Retinal pigment epithelial cell (primary cell): ENCODE results near the gene SDF2.

ENCODE experiments used
- DNase-seq: peaks from one replicate; pipeline ENCODE4 v3.0.0-alpha.2; 2010; ENCODE audit warnings: low read depth
- H3K4me3 ChIP-seq: 2 replicates; pipeline ENCODE4 v1.5.1; 2011; ENCODE audit warnings: mild to moderate bottlenecking, low read length, control low read depth, moderate library complexity
- CTCF ChIP-seq: conservative IDR thresholded peaks from 2 replicates; pipeline ENCODE4 v1.5.1; 2011; ENCODE audit warnings: low read depth, low read length, control low read depth, inconsistent platforms

Gene SDF2

GRCh38 chr17:28705074-28705659 is 43.5 kb upstream of the SDF2 start:
- no peak overlapping the region for H3K4me3 ChIP-seq
- no peak for DNase-seq
- TF ChIP-seq CTCF, result no peak

- TF ChIP-seq CTCF, result no peak
- no peak overlapping the region for H3K4me3 ChIP-seq
- DNase-seq, result no peak
These were observed 42.6 kb upstream of the SDF2 start for GRCh38 chr17:28704219-28704858.

DNA sequence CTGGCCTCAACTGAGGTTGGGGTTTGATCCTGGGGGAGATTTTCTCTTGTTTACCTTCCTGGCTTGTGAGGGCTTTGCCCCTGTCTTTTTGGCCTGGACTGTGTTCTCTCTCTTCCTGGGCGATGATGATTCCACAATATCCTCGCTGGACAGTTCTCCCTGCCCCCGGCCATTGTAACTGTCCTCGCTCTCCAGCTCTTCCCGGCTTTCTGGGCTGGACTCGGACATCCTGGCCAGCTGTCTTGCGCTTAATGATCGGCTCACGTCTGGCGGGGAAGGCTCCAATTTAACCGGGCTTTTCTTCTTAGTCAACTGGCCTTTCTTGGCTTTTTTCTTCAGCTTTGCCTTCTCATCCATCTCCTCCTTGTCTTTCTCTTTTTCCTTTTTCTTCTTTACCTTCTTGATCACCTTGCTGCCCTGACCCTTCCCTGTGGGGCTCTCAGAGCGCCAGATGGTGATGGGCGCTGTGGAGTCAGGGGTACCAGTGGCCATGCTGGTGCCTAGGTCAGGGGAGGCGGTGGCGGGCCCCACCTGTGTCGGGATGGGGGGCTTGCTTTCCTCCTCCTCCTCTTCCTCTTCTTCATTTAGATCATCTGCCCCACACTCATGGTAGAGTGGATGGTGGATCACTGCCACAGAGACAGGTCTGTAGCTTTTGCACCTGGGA is 42.0 kb upstream of the SDF2 start:
- no peak overlapping the region for H3K4me3 ChIP-seq
- no peak for TF ChIP-seq CTCF
- DNase-seq, result no peak

GRCh38 chr17:28702752-28703150 is 41.0 kb upstream of the SDF2 start:
- no peak for TF ChIP-seq CTCF
- no peak for DNase-seq
- H3K4me3 ChIP-seq, result no peak overlapping the region

DNA sequence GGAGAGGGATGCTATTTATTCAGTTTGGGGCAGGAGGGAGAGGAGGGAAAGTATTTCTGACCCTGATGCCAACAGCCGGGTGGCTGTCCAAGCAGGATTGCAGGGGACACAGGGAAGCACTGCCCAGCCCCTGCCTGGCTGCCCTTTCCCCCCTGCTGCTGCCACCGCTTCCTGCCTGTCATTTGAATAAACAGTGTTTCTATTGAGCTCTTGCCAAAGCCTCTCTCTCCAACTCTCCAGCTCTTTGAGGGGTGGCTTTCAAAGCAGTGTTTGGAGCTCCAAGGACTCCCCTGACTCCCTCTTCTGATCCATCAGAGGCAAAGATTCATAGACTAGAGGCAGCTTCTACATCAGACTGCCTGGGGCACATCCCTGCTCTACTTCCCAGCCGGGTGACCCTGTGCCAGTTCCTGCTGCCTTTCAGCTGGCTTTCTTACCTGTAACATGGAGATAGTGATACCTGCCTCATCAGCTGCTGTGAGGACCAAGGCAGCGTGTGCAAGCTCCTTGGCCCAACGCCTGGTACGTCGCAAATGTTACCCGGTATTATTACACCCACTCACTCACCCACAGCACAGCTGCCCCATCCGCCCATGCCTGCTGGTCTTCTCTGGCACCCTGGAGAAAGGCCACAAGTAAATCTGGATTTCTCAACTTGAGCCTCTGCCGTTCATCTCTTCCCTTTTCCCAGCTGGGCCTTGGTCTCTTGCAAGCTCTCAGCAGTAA is 40.5 kb upstream of the SDF2 start:
- no peak for TF ChIP-seq CTCF
- DNase-seq, result no peak
- no peak overlapping the region for H3K4me3 ChIP-seq

DNA sequence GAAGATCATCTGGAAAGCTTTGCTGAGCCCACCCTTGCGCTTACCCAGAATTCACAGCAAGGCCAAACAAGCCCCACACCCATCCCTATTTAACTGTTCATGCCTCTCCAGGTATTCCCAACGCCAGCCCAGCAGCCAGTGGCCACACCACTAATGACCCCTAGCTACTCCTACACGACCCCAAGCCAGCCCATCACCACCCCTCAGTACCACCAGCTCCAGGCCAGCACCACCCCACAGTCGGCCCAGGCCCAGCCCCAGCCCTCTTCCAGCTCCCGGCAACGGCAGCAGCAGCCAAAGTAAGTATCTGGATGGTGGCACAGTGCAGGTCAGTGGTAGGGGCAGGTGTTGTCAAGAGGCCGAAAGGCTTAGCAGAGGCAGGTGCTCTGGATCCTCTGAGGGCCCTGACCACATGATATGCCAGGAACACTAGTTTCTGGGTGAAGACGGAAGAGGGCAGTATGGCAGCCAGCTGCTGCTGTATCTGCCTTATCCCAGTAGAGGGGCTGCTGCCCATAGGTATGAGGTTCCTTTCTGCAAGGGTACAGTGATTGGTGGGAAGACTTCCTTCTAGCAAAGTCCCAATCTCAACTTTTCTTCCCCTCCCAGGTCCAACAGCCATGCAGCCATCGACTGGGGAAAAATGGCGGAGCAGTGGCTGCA is 39.3 kb upstream of the SDF2 start:
- H3K4me3 ChIP-seq, result no peak overlapping the region
- TF ChIP-seq CTCF, result no peak
- DNase-seq, result no peak
